Kidney tubule cell (primary cell): ENCODE measurements around the gene COQ8B.

ENCODE experiments used
- DNase-seq: peaks from one replicate; pipeline ENCODE4 v3.0.0-alpha.2; 2018; ENCODE audit warnings: low spot score

COQ8B gene

DNA sequence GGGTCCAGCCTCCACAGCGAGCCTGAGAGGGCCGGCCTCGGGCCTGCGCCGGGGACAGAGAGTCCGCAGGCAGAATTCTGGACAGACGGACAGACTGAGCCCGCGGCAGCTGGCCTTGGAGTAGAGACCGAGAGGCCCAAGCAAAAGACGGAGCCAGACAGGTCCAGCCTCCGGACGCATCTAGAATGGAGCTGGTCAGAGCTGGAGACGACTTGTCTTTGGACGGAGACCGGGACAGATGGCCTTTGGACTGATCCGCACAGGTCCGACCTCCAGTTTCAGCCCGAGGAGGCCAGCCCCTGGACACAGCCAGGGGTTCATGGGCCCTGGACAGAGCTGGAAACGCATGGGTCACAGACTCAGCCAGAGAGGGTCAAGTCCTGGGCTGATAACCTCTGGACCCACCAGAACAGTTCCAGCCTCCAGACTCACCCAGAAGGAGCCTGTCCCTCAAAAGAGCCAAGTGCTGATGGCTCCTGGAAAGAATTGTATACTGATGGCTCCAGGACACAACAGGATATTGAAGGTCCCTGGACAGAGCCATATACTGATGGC lies 716 bp upstream of the COQ8B start:
- DNase-seq, result no peak

DNA sequence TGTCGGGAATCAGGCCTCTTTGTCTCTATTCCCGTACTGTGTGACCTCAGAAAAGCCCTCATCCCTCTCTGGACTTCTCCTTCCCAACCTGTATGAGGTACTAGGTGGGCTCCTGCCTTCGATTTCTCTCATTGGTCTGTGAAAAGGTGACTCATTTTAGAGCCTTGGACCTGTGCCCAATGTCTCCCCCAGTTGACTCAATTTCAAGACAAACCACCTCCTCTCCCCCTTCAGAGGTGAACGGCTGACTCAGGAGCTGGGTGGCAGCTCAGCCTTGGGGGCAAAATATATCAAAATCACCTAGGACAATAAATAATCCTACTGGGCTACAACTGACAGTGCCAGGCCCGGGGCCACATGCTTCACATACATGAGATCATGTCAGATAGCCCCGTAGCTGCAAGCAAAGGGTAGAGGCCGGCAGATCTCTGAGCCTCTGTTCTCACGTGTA lies 630 bp downstream of the COQ8B start:
- peak; percentile 98 for DNase-seq

DNA sequence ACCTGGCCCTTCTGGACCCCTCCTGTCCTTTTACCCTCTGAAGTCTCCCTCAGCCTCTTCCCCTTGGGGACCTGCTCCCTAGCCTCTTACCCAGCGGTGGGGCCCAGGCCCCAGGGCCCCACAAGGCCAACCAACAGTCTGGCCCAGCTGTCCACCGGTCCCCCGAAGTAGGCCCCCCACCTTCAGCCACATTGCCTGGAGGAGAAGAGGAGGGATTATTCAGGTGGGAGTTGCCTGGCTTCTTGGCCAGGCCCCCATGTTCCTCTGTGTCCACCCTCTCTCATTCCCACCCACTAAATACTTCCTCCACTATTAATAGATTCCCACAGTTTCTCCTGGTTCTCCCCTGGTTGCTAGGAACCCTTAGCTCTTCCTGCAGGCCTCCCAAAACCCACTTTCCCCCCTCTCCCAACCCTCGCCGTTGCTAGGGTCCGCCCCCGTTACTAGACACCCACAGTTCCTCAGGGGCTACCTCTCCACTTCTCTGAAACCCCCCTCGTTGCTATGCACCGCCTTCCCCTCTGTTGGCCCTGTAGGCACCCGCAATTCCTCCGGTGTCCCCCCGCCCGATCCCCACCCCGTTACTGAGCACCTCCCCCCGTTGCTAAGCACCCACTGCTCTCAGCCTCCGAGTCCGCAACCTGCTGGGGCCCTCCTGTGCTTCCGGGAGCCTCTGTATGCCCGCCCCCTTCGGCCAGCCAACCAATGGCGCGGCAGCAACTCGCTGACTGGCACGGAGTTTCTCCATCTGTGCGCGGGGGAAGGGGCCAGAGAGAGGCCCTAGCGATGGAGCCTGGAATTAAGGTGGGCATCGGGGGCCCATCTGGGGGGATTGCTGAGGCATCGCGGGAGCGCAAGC lies 2.0 kb downstream of the COQ8B start:
- DNase-seq, result peak; percentile 93

DNA sequence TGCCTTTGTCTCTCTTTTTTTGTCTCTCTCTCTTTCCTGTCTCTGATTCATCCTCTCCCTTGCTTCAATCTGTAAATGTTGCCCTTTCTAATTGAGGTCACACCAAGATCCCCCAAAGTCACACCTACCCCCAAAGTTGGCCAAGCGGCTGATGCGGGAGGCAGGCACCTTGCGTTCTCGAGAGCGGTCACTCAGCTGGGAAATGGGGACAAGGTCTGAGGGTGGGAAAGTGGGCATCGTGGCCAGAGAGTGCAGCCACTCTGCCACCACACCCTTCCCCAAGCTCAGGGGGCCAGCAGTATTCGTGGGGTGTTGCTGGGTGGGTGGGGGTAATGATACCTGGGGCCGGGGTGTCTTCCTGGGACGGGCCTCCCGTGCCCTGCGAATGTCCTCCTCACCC lies 2.7 kb downstream of the COQ8B start:
- no peak for DNase-seq

DNA sequence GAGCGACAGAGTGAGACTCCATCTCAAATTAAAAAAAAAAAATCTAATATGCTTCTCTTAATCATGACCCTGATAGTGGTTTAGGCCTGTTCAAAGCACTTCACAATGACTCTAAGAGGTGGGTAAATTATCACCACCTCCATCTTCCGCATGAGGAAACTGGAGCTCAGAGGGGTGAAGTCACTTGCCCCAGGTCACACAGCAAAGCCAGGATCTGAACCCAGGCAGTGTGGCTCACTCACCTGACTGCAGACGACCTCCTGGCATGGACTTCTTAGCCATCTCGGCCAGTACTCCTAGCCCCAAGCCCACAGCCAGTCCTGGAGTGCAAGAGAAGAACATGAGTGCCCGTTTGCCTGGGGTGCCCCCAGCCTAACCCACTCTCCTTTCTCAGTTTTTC lies 6.9 kb downstream of the COQ8B start:
- no peak for DNase-seq

DNA sequence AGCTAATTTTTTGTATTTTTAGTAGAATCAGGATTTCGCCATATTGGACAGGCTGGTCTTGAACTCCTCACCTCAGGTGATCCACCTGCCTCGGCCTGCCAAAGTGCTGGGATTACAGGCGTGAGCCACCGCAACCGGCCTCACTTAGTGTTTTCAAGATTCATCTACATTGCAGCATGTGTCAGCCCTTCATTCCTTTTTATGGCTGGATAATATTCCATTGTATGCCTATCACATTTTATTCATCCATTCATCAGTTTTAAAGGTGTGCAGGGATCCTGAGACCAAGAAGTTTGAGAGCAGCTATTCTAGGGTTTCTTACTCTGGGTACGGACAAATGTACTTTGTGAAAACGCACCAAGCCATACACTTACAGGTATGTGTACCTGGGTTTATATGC lies 9.1 kb downstream of the COQ8B start:
- DNase-seq, result no peak

DNA sequence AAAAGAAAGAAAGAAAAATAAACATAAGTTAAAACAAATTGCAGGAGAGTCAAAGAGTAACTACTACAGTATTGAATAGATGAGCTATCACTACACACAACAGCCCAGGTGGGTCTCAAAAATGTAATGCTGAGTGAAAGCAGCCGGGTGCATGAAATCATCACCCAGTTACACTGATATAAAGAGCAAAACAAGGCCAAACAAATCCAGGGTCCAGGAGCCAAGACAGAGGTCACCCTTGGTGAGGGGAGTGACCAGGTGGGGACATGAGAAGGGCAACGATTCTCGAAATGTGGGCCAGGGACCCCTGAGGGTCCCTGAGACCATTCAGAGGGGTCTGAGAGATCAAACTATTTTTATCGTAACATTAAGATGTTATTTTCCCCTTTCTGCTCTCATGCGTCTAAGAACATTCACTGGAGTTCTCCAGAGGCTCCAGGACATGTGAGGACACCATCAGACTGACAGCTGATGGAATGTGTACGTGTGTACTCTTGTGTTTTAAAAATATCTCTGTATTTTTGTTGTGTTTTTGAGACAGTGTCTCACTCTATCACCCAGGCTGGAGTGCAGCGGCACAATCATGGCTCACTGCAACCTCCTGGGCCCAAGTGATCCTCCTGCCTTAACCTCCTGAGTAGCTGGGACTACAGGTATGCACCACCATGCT lies 10.6 kb downstream of the COQ8B start:
- DNase-seq, result no peak

DNA sequence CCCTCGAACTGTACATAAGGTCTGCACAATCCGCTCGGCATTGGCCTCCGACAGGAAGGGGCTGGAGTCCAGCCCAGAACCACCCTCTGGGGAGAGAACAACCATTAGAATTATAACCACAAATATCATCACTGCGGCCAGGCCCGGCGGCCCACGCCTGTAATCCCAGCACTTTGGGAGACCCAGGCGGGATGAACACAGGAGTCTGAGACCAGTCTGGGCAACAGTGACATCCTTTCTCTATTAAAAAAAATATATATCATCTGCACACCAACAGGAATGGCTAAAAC lies 11.4 kb downstream of the COQ8B start:
- no peak for DNase-seq

DNA sequence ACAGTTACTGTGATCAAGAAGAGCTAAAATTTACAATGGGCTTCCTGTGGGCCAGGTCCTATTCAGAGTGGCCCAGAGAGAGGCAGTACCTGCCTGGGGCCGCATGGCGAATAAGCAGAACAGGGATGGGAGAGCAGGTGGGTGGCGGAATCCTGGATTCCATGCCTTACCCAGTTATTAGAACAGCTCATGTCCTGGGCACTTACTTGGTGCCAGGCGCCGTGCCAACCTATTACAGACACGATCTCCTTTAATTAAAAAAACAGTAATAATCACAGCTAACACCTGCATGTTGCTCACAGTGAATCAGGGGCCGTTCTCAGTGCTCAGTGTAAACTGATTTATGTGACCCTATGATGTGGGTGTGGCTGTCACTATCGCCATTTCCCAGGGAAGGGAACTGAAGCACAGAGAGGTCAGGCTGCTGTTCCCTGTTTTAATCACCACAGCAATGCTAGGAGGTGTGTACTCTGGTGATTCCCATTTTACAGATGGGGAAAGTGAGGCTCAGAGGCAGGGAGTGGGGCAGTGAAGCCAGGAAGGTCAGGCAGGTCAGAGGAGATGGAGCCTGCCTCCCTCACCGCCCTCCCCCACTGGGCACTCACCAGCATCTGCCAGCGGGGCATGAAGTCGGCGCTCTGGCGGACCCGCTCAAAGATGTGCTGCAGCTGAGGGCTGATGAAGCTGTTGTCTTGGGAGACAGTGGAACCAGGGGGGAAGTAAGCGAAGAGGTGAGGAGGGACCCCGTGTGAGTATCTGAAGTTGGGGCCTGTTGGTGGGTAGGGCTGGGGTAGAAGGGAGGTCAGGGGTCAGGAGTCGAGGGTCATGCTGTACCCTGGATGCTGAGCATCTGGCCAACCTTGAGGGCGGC lies 12.0 kb downstream of the COQ8B start:
- no peak for DNase-seq

DNA sequence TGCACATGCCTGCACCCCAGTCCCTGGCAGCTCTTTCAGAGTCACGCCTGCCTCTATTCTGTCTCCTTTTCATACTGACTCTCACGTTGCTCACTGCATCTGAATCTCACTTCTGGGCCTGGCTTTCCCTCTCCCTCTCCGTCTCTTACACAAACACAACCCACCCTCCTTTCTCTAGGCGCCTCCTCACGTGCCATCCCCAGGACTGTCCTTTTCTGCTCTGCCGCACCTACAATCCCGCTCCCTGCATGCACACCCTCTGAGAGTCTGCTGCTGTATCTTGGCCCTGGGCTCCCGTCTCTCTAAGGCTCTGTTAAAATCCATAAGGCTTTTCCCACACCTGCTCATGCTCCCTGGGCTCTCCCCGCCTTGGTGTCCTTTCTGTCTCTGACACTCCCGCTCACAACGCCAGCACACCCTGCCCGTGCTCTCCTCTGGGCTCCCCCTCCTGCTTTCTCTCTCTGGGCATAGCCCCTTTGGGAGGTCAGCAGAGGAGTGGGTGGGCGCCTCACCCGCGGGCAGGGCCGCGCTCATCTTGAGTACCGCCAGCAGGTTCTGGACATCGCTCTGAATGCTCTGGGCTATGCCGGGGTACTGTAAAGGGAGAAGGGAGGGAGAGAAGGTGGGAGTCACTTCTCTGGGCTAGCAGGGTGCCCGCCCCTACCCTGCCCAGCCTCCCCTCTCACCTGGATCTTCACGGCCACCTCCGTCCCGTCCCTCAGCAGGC lies 13.5 kb downstream of the COQ8B start:
- no peak for DNase-seq

DNA sequence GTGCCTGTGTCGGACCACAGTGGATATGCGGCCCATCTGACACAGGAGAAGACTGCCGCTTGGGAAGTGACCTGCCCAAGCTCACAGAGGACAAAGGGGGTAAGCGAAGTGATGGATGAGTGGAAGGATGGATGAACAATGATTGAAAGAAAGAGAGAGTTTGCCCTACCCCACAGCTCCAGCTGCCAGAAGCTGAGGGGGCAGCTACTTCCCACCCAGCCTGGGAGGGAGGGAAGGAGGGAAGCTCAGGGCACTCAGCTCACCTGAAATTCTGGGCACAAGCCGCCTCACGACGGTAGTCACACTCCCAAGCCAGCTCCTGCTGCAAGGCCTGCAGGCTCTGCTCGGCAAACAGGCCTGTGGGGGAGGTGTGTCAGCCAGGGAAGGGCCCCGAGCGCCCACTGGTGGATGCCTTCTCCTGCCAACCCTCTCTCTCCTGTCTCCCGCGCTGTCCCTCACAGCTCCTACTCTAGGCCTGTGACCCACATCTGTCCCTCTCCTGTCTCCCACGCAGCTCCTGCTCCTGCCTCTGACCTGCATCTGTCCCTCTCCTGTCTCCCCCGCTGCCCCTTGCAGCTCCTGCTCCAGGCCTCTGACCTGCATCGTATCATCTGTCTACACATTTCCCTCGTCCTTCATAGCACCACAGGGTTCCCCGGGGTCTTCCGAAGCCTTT lies 14.2 kb downstream of the COQ8B start:
- DNase-seq, result no peak

DNA sequence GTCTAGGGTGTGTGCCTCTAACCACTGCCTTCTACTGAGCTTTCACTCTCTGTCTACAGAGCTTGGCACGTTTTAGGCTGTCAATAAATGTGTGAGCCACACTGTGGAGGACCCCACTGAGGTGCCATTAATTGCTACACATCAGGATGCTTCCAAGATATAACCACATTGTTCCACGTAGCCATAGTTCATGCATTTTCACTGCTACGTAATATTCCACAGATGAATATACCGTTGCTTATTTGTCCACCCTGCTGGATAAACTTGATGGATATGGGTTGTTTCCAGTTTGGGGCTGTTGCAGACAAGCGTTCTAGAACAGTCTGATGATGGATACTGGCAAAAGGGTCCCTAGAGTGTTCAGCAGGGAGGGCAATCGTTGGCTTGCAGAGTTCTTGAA lies 14.9 kb downstream of the COQ8B start:
- DNase-seq, result no peak

DNA sequence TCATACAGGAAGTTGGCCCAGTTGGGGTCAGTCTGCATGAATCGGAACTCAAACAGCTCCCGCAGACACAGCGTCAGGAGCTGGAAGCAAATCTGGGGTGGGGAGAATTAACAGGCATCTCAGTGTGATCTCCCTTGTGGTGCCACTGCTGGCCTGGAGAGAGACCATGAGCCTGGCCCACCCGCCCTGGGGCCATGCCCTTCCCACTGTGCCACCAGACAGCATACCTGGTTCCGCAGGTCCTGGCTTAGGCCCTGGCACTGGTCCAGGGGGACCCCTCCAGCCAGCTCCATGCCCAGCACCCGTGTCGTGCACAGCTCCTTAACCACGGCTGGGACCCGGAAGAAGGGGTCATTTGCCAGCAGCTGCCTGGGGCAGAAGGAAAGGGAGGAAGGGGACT lies 16.6 kb downstream of the COQ8B start:
- no peak for DNase-seq

DNA sequence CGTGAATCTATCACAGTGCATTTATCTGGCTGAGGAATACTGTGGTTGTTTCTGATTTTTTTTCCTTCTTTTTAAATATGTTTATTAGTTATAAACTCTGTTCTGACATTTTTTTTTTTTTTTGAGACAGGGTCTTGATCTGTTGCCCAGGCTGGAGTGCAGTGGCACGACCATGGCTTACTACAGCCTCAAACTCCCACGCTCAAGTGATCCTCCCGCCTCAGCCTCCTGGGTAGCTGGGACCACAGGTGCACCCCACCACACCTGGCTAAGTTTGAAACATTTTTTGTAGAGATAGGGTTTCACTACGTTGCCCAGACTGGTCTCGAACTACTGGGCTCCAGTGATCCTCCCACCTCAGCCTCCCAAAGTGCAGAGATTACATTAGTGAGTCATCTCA lies 19.7 kb downstream of the COQ8B start:
- DNase-seq, result no peak

DNA sequence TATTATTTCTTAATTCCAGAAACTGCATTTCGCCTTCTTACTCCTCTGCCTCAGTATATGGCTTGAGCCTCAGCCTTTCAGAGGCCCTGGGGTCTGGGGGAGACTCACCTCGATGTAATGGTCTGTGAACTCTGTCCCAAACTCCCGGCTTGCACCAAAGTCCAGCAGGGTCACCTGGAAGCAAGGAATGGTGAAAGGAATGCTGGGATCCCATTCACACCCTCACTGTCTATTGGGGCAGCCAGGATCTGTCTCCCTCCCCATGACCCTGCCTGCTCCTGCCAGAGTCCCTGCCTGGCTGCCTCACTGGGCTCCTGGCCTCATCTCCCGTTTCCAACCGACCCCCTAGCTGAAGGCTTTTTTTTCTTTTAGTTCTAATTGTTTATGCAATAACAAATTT lies 20.8 kb downstream of the COQ8B start:
- DNase-seq, result no peak

DNA sequence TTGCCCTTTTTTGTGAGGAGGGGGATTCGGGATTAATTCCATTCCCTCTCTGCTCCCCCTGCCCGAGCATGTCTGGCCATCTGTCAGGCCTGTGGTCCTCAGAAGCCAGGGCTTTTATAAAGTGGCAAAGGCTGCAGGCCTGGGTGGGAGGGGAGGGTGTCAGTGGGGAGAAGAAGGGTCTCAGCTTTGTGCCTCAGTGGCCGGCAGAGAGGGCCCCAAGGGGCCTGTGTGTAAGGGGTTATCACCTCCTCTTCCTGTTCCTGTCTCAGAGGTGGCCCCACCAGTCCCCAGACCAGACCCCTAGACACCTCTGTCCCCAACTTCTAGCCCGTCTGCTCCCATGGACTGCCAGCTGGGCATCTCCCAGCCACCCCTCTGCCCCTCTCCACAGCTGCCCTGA lies 22.8 kb downstream of the COQ8B start:
- DNase-seq, result no peak

DNA sequence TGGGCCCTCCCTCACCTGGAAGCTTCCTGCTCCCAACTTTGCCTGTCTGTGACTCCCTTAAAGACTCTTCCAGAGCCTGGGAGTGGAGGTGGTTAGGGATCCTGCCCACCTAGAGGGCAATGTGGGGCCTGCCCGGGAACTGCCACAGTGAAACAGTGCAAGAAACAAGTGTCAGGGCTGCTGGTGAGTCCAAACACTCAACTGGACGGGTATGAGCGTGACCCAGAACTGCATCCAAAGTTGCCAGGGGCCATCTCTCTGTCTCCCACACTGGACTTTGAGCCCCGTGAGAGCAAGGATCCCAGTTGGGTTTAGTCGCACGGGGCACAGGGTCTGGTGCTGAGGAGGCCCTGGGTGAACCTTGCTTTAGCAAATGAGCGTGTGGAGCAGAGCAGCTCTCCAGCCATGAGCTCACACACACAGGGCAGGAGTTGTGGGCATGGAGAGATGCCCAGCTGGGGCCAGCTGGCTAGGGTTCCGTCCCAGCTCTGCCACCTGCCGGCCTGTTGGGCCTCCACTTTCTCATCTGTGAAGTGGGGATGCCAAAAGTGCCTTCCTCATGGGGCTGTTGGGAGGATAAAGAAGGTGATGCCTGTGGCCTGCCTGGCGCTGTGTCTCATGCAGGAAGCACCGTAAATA lies 23.4 kb downstream of the COQ8B start:
- DNase-seq, result no peak

DNA sequence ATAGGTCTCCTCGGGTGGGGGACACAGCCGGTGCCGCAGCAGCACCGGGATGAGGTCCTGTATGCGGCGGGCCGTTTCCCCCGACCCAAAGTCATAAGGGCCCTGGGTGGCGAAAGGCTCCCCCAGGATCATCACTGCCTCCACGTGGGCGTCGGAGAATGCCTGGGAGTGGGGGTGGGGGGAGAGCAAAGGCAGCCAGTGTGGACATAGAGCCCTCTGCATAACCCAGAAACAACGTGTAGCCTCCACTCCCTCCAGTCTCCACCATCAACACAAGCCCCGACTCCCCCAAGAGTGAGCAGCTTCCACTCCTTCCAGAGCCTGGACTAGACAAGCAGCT lies 24.5 kb downstream of the COQ8B start:
- DNase-seq, result no peak

DNA sequence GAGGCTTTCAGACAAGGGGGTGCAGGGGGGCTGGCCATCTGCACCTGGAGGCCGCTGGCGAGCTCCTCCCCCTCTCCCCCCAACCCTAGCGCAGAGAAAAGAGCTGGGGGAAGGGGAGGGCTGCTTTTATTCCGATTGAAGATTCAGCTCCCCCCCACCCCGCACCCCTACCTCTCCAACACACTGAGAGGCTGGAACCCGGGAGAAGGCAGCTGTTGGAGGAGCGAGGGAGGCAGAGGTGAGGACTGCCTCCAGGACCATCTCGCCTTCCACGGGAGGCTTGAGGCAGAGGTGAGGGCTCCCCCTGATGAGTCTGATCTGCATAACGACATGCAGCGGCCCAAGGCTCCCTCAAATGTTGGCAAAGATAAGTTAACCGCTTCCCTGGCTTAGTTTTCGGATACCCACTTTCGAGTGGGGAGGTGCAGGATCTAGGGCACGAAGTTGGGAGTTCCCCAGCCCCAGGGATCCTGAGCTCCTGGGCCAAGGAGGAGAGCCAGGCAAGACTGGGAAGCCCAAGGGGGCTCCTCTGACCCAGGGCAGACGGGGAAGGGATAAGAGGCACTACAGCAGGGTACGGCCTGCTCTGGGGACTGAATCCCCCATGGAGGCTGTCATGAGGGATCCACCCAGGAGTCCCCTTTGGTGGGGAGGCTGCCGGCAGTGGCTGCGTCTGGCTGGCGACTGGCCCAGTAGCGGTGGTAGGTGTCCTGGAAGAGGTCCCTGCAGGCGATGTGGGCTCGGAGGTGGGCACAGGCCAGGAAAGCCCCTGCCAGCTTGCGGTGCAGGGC lies 25.1 kb downstream of the COQ8B start:
- no peak for DNase-seq
